ENCODE measurements around the gene PDCD5.

DNA sequence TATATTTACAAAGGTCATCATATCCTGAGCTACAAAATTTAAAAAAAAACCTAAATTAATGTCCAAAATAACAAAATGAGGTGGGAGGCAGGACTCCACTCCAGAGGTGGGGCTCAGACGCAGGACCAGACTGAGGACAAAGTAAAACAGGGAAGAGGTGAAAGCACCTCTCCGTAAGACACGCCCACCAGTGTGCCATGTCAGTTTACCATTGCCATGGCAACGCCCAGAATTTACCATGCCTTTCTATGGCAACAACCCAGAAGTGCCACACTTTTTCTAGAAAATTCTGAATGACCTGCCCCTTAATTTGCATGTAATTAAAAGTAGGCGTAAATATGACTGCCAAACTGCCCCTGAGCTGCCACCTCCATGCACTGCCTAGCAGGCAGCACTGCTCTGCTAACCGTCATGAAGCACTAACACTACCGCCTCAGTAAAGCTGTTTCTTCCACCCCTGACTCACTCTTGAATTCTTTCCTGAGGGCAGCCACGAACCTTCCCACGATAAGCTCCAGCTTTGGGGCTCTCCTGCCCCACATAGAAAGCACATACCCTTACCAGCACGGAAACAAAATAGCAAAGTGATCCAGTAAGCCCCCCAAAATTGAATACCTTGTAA lies 22.3 kb upstream of the PDCD5 start:
- TF ChIP-seq, protein P1, sequence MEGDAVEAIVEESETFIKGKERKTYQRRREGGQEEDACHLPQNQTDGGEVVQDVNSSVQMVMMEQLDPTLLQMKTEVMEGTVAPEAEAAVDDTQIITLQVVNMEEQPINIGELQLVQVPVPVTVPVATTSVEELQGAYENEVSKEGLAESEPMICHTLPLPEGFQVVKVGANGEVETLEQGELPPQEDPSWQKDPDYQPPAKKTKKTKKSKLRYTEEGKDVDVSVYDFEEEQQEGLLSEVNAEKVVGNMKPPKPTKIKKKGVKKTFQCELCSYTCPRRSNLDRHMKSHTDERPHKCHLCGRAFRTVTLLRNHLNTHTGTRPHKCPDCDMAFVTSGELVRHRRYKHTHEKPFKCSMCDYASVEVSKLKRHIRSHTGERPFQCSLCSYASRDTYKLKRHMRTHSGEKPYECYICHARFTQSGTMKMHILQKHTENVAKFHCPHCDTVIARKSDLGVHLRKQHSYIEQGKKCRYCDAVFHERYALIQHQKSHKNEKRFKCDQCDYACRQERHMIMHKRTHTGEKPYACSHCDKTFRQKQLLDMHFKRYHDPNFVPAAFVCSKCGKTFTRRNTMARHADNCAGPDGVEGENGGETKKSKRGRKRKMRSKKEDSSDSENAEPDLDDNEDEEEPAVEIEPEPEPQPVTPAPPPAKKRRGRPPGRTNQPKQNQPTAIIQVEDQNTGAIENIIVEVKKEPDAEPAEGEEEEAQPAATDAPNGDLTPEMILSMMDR (IDR thresholded peaks at IDR 0.05), result no peak
- no peak for TF ChIP-seq EP300 (IDR thresholded peaks at IDR 0.05)

Data from tibial nerve (tissue), 4 donors.